ENCODE data around the gene KRT4. TPM values are rescaled to one million over a fixed set of nuclear protein-coding genes. Genes with fewer than 3 reads are reported as not detected.

Gene KRT4
- total RNA-seq, 2 experiments from 2014 or later = not detected

GRCh38 chr12:52809166-52809565 is 4.8 kb downstream of the KRT4 start:
- TF ChIP-seq, protein P1, sequence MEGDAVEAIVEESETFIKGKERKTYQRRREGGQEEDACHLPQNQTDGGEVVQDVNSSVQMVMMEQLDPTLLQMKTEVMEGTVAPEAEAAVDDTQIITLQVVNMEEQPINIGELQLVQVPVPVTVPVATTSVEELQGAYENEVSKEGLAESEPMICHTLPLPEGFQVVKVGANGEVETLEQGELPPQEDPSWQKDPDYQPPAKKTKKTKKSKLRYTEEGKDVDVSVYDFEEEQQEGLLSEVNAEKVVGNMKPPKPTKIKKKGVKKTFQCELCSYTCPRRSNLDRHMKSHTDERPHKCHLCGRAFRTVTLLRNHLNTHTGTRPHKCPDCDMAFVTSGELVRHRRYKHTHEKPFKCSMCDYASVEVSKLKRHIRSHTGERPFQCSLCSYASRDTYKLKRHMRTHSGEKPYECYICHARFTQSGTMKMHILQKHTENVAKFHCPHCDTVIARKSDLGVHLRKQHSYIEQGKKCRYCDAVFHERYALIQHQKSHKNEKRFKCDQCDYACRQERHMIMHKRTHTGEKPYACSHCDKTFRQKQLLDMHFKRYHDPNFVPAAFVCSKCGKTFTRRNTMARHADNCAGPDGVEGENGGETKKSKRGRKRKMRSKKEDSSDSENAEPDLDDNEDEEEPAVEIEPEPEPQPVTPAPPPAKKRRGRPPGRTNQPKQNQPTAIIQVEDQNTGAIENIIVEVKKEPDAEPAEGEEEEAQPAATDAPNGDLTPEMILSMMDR (IDR thresholded peaks at IDR 0.05) = no peak
- H3K27ac ChIP-seq (ENCODE audit: low read depth in 1 of 2, low read length in 2 of 2) = no peak overlapping the region
- H3K9me3 ChIP-seq (ENCODE audit: control insufficient read depth in 1 of 2, insufficient read depth in 1 of 2, low read length in 2 of 2) = no peaks in the 10 kb centered on the region
- H3K4me1 ChIP-seq (ENCODE audit: insufficient read depth, low read length) = no peaks in the 10 kb centered on the region
- no peaks in the 10 kb centered on the region for H3K36me3 ChIP-seq (ENCODE audit: insufficient read depth, low read length)
- H3K9me3 Mint-ChIP-seq = no peaks in the 10 kb centered on the region
- H3K27ac Mint-ChIP-seq = no peak overlapping the region
- ChIA-PET CTCF (no interaction called here), POLR2A (no interaction called here)
- H3K4me3 Mint-ChIP-seq = no peak overlapping the region
- H3K36me3 Mint-ChIP-seq (ENCODE audit: low read depth) = no peaks in the 10 kb centered on the region
- H3K4me1 Mint-ChIP-seq (ENCODE audit: low read depth) = no peaks in the 10 kb centered on the region
- H3K27me3 Mint-ChIP-seq = no peaks in the 10 kb centered on the region
- no peaks in the 10 kb centered on the region for H3K27me3 ChIP-seq (ENCODE audit: control insufficient read depth in 1 of 2, insufficient read depth in 2 of 2, low read length in 2 of 2)
- no peak overlapping the region for H3K4me3 ChIP-seq (ENCODE audit: low read length)
- ATAC-seq (ENCODE audit: poor library complexity) (no peak), DNase-seq (no peak)
- intact Hi-C loops (cut with DNase I, micrococcal nuclease) = no loop called here

DNA sequence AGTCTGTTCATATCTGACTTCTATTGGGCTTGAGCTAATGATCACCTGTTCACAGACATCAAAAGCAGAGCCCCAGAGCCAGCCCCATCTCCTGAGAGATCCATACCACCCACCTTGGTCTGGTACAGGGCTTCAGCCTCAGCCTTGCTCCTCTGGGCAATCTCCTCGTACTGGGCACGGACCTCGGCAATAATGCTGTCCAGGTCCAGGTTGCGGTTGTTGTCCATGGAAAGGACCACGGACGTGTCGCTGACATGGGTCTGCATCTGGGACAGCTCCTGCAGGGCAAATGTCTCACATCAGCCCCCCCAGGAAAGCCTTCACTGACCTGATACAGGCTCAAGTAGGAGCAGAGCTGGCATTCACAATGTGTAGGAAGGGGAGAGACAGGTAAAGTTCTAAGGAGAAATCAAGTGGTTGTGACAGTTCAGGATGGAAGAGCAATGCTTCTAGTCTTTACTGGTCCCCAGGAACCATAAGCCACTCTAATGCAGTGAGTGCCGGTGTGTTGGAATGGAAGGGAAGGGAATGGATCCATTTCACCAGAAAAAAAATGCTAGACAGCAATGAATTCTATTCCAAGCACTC is 5.2 kb downstream of the KRT4 start:
- Mint-ChIP-seq H3K27ac (no peak overlapping the region), H3K9me3 (no peaks in the 10 kb centered on the region), H3K36me3 (ENCODE audit: low read depth) (no peaks in the 10 kb centered on the region), H3K27me3 (no peaks in the 10 kb centered on the region), H3K4me1 (ENCODE audit: low read depth) (no peaks in the 10 kb centered on the region), H3K4me3 (no peak overlapping the region)
- ChIA-PET POLR2A (interaction anchor here (1.2 kb wide), 1 partner anchor 9 kb away, joined by 4 read pairs; no protein-coding TSS in a partner anchor), CTCF (no interaction called here)
- Histone ChIP-seq H3K4me3 (ENCODE audit: low read length) (no peak overlapping the region), H3K27me3 (ENCODE audit: control insufficient read depth in 1 of 2, insufficient read depth in 2 of 2, low read length in 2 of 2) (no peaks in the 10 kb centered on the region), H3K4me1 (ENCODE audit: insufficient read depth, low read length) (no peaks in the 10 kb centered on the region), H3K36me3 (ENCODE audit: insufficient read depth, low read length) (no peaks in the 10 kb centered on the region), H3K27ac (ENCODE audit: low read depth in 1 of 2, low read length in 2 of 2) (no peak overlapping the region), H3K9me3 (ENCODE audit: control insufficient read depth in 1 of 2, insufficient read depth in 1 of 2, low read length in 2 of 2) (no peaks in the 10 kb centered on the region)
- no peak for ATAC-seq (ENCODE audit: poor library complexity)
- intact Hi-C loops (cut with DNase I, micrococcal nuclease) = no loop called here
- no peak for DNase-seq
- TF ChIP-seq, protein P1 (IDR thresholded peaks at IDR 0.05) = no peak

GRCh38 chr12:52807544-52808470 is 6.1 kb downstream of the KRT4 start:
- no peaks in the 10 kb centered on the region for H3K4me1 ChIP-seq (ENCODE audit: insufficient read depth, low read length)
- Mint-ChIP-seq H3K4me3 (no peak overlapping the region), H3K4me1 (ENCODE audit: low read depth) (no peaks in the 10 kb centered on the region), H3K9me3 (no peaks in the 10 kb centered on the region), H3K36me3 (ENCODE audit: low read depth) (no peaks in the 10 kb centered on the region), H3K27me3 (no peaks in the 10 kb centered on the region), H3K27ac (no peak overlapping the region)
- H3K27ac ChIP-seq (ENCODE audit: low read depth in 1 of 2, low read length in 2 of 2) = no peak overlapping the region
- H3K27me3 ChIP-seq (ENCODE audit: control insufficient read depth in 1 of 2, insufficient read depth in 2 of 2, low read length in 2 of 2) = no peaks in the 10 kb centered on the region
- no peak for ATAC-seq (ENCODE audit: poor library complexity)
- ChIA-PET POLR2A (interaction anchor here (1.2 kb wide), 1 partner anchor 10 kb away, joined by 4 read pairs; no protein-coding TSS in a partner anchor), CTCF (no interaction called here)
- no peak for DNase-seq
- no peaks in the 10 kb centered on the region for H3K9me3 ChIP-seq (ENCODE audit: control insufficient read depth in 1 of 2, insufficient read depth in 1 of 2, low read length in 2 of 2)
- intact Hi-C loops (cut with DNase I, micrococcal nuclease) = no loop called here
- no peak overlapping the region for H3K4me3 ChIP-seq (ENCODE audit: low read length)
- TF ChIP-seq, protein P1 (IDR thresholded peaks at IDR 0.05) = no peak
- H3K36me3 ChIP-seq (ENCODE audit: insufficient read depth, low read length) = no peaks in the 10 kb centered on the region
